ENCODE measurements around the gene ISG20. TPM values are rescaled to one million over a fixed set of nuclear protein-coding genes. Genes with fewer than 3 reads are reported as not detected.

Gene ISG20
- total RNA-seq, 1 experiment from 2014 or later = 9.7 TPM

- no peak for DNase-seq (ENCODE audit: unreplicated experiment)
- no peak overlapping the region for H3K4me3 Mint-ChIP-seq (ENCODE audit: unreplicated experiment)
- ChIA-PET CTCF (interaction anchor here (0.6 to 1.2 kb wide), 3 partner anchors 11 to 216 kb away, joined by 3 read pairs; no protein-coding TSS in a partner anchor), POLR2A (interaction anchor here (0.6 kb wide), 1 partner anchor 25 kb away, joined by 3 read pairs; the partner anchor contains the start of gene ISG20)
- no peak for TF ChIP-seq CTCF (IDR thresholded peaks at IDR 0.05; ENCODE audit: unreplicated experiment)
- no peaks in the 10 kb centered on the region for H3K9me3 Mint-ChIP-seq (ENCODE audit: unreplicated experiment)
- intact Hi-C loops (cut with micrococcal nuclease) = no loop called here
- BruUV-seq (replicated peaks) = no TSS peak
- peaks cover 12% of the 10 kb centered on the region for H3K27me3 Mint-ChIP-seq (ENCODE audit: insufficient read depth, unreplicated experiment)
- H3K36me3 Mint-ChIP-seq (ENCODE audit: insufficient read depth, unreplicated experiment) = no peaks in the 10 kb centered on the region
- H3K27ac Mint-ChIP-seq (ENCODE audit: low read depth, unreplicated experiment) = no peak overlapping the region
- peaks cover 32% of the 10 kb centered on the region for H3K4me1 Mint-ChIP-seq (ENCODE audit: insufficient read depth, unreplicated experiment)
Measured at GRCh38 chr15:88664151-88664778, 25.4 kb downstream of the ISG20 start.

- BruUV-seq (replicated peaks) = no TSS peak
- Mint-ChIP-seq H3K27me3 (ENCODE audit: insufficient read depth, unreplicated experiment) (peaks cover 43% of the 10 kb centered on the region), H3K4me1 (ENCODE audit: insufficient read depth, unreplicated experiment) (peaks cover 7% of the 10 kb centered on the region), H3K27ac (ENCODE audit: low read depth, unreplicated experiment) (no peak overlapping the region), H3K36me3 (ENCODE audit: insufficient read depth, unreplicated experiment) (no peaks in the 10 kb centered on the region), H3K9me3 (ENCODE audit: unreplicated experiment) (no peaks in the 10 kb centered on the region), H3K4me3 (ENCODE audit: unreplicated experiment) (no peak overlapping the region)
- intact Hi-C loops (cut with micrococcal nuclease) = no loop called here
- POLR2A ChIA-PET = no interaction called here
- DNase-seq (ENCODE audit: unreplicated experiment) = no peak
- CTCF ChIA-PET = interaction anchor here (1.1 kb wide), 1 partner anchor 11 kb away, joined by 3 read pairs; no protein-coding TSS in a partner anchor
- no peak for TF ChIP-seq CTCF (IDR thresholded peaks at IDR 0.05; ENCODE audit: unreplicated experiment)
Measured at GRCh38 chr15:88674661-88675060, 35.8 kb downstream of the ISG20 start.

GRCh38 chr15:88678755-88679154 lies 39.9 kb downstream of the ISG20 start:
- no TSS peak for BruUV-seq (replicated peaks)
- POLR2A ChIA-PET = no interaction called here
- TF ChIP-seq CTCF (IDR thresholded peaks at IDR 0.05; ENCODE audit: unreplicated experiment) = no peak
- Mint-ChIP-seq H3K27me3 (ENCODE audit: insufficient read depth, unreplicated experiment) (peaks cover 17% of the 10 kb centered on the region), H3K4me1 (ENCODE audit: insufficient read depth, unreplicated experiment) (peaks cover 7% of the 10 kb centered on the region), H3K36me3 (ENCODE audit: insufficient read depth, unreplicated experiment) (no peaks in the 10 kb centered on the region), H3K4me3 (ENCODE audit: unreplicated experiment) (no peak overlapping the region), H3K27ac (ENCODE audit: low read depth, unreplicated experiment) (no peak overlapping the region), H3K9me3 (ENCODE audit: unreplicated experiment) (no peaks in the 10 kb centered on the region)
- no peak for DNase-seq (ENCODE audit: unreplicated experiment)
- intact Hi-C loops (cut with micrococcal nuclease) = no loop called here
- CTCF ChIA-PET = interaction anchor here (1.7 kb wide), 1 partner anchor 122 kb away, joined by 8 read pairs; no protein-coding TSS in a partner anchor

- H3K4me1 Mint-ChIP-seq (ENCODE audit: insufficient read depth, unreplicated experiment) = peaks cover 7% of the 10 kb centered on the region
- H3K9me3 Mint-ChIP-seq (ENCODE audit: unreplicated experiment) = no peaks in the 10 kb centered on the region
- no peak for TF ChIP-seq CTCF (IDR thresholded peaks at IDR 0.05; ENCODE audit: unreplicated experiment)
- H3K4me3 Mint-ChIP-seq (ENCODE audit: unreplicated experiment) = no peak overlapping the region
- intact Hi-C loops (cut with micrococcal nuclease) = no loop called here
- CTCF ChIA-PET = interaction anchor here (0.9 kb wide), 1 partner anchor 199 kb away, joined by 3 read pairs; no protein-coding TSS in a partner anchor
- no peak overlapping the region for H3K27ac Mint-ChIP-seq (ENCODE audit: low read depth, unreplicated experiment)
- no peak for DNase-seq (ENCODE audit: unreplicated experiment)
- H3K27me3 Mint-ChIP-seq (ENCODE audit: insufficient read depth, unreplicated experiment) = peaks cover 17% of the 10 kb centered on the region
- POLR2A ChIA-PET = no interaction called here
- no TSS peak for BruUV-seq (replicated peaks)
- no peaks in the 10 kb centered on the region for H3K36me3 Mint-ChIP-seq (ENCODE audit: insufficient read depth, unreplicated experiment)
Measured at GRCh38 chr15:88680241-88681001, 41.6 kb downstream of the ISG20 start.

All from MCF 10A (cell line).